Measurements from ENCODE around the gene HDAC9.

HDAC9 gene

DNA sequence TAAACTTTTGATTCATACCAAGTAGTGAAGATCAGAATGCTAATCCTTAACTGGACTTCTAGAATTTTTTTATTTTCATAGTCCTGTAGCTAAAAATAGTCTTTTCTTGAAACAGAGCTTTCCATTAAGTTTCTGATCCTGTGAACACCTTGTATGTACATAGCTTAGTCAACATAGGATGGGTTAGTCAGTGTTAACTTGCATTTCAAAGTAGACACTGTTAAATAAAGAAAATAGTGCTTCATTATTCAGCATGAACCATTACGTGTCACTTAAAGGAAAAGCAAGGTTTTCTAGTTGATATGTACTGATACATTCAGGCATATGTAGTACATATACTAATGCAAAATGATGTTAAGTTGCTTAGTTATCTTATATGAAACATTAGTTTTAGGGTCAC, 7.5 kb upstream of the HDAC9 start:
- TF ChIP-seq EZH2phosphoT487 (IDR thresholded peaks at IDR 0.05; ENCODE audit: borderline replicate concordance, low read length), result no peak
- TF ChIP-seq, protein P1, sequence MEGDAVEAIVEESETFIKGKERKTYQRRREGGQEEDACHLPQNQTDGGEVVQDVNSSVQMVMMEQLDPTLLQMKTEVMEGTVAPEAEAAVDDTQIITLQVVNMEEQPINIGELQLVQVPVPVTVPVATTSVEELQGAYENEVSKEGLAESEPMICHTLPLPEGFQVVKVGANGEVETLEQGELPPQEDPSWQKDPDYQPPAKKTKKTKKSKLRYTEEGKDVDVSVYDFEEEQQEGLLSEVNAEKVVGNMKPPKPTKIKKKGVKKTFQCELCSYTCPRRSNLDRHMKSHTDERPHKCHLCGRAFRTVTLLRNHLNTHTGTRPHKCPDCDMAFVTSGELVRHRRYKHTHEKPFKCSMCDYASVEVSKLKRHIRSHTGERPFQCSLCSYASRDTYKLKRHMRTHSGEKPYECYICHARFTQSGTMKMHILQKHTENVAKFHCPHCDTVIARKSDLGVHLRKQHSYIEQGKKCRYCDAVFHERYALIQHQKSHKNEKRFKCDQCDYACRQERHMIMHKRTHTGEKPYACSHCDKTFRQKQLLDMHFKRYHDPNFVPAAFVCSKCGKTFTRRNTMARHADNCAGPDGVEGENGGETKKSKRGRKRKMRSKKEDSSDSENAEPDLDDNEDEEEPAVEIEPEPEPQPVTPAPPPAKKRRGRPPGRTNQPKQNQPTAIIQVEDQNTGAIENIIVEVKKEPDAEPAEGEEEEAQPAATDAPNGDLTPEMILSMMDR (IDR thresholded peaks at IDR 0.05; ENCODE audit: low read depth, low read length, poor library complexity, severe bottlenecking), result no peak
- H3K4me2 ChIP-seq (ENCODE audit: low read length), result no peak overlapping the region
- no peaks in the 10 kb centered on the region for H3K9me2 ChIP-seq (replicated peaks; ENCODE audit: control insufficient read depth, low read length)
- H3K27ac ChIP-seq (ENCODE audit: low read depth, low read length), result no peak overlapping the region
- no peak overlapping the region for H3K4me3 ChIP-seq (ENCODE audit: low read length)
- H3F3A ChIP-seq (ENCODE audit: control insufficient read depth, insufficient read depth), result no peaks in the 10 kb centered on the region; the same call in 1 of the 2 replicates
- H3K9me3 ChIP-seq (ENCODE audit: control insufficient read depth, insufficient read depth, low read length), result no peaks in the 10 kb centered on the region
- no peaks in the 10 kb centered on the region for H3K4me1 ChIP-seq (ENCODE audit: control insufficient read depth, low read length)
- H3K36me3 ChIP-seq (ENCODE audit: control insufficient read depth, low read length), result no peaks in the 10 kb centered on the region
- no peaks in the 10 kb centered on the region for H4K20me1 ChIP-seq (ENCODE audit: control insufficient read depth, insufficient read depth, low read depth, low read length)
- H3K79me2 ChIP-seq (ENCODE audit: control insufficient read depth, low read length), result no peaks in the 10 kb centered on the region
- no peaks in the 10 kb centered on the region for H3K27me3 ChIP-seq (ENCODE audit: control insufficient read depth, low read length)

GRCh38 chr7:18489624-18490023, 5.9 kb upstream of the HDAC9 start:
- H3K4me2 ChIP-seq (ENCODE audit: low read length), result no peak overlapping the region
- no peaks in the 10 kb centered on the region for H3K36me3 ChIP-seq (ENCODE audit: control insufficient read depth, low read length)
- no peaks in the 10 kb centered on the region for H3K27me3 ChIP-seq (ENCODE audit: control insufficient read depth, low read length)
- H3K79me2 ChIP-seq (ENCODE audit: control insufficient read depth, low read length), result no peaks in the 10 kb centered on the region
- no peaks in the 10 kb centered on the region for H3K9me2 ChIP-seq (replicated peaks; ENCODE audit: control insufficient read depth, low read length)
- no peak overlapping the region for H3K27ac ChIP-seq (ENCODE audit: low read depth, low read length)
- no peaks in the 10 kb centered on the region; the same call in 1 of the 2 replicates for H3F3A ChIP-seq (ENCODE audit: control insufficient read depth, insufficient read depth)
- TF ChIP-seq, protein P1 (IDR thresholded peaks at IDR 0.05; ENCODE audit: low read depth, low read length, poor library complexity, severe bottlenecking), result no peak
- no peak for TF ChIP-seq EZH2phosphoT487 (IDR thresholded peaks at IDR 0.05; ENCODE audit: borderline replicate concordance, low read length)
- H3K4me3 ChIP-seq (ENCODE audit: low read length), result no peak overlapping the region
- H3K4me1 ChIP-seq (ENCODE audit: control insufficient read depth, low read length), result peaks cover 5% of the 10 kb centered on the region
- H3K9me3 ChIP-seq (ENCODE audit: control insufficient read depth, insufficient read depth, low read length), result no peaks in the 10 kb centered on the region
- H4K20me1 ChIP-seq (ENCODE audit: control insufficient read depth, insufficient read depth, low read depth, low read length), result no peaks in the 10 kb centered on the region

- no peaks in the 10 kb centered on the region for H3K27me3 ChIP-seq (ENCODE audit: control insufficient read depth, low read length)
- no peak overlapping the region for H3K27ac ChIP-seq (ENCODE audit: low read depth, low read length)
- no peaks in the 10 kb centered on the region for H3K9me3 ChIP-seq (ENCODE audit: control insufficient read depth, insufficient read depth, low read length)
- H3K4me2 ChIP-seq (ENCODE audit: low read length), result no peak overlapping the region
- no peak overlapping the region for H3K4me3 ChIP-seq (ENCODE audit: low read length)
- H3K79me2 ChIP-seq (ENCODE audit: control insufficient read depth, low read length), result peaks cover 12% of the 10 kb centered on the region
- peaks cover 3% of the 10 kb centered on the region; the same call in 1 of the 2 replicates for H3K36me3 ChIP-seq (ENCODE audit: control insufficient read depth, low read length)
- peaks cover 13% of the 10 kb centered on the region for H3K4me1 ChIP-seq (ENCODE audit: control insufficient read depth, low read length)
- H4K20me1 ChIP-seq (ENCODE audit: control insufficient read depth, insufficient read depth, low read depth, low read length), result no peaks in the 10 kb centered on the region
- TF ChIP-seq EZH2phosphoT487 (IDR thresholded peaks at IDR 0.05; ENCODE audit: borderline replicate concordance, low read length), result no peak
- TF ChIP-seq, protein P1 (IDR thresholded peaks at IDR 0.05; ENCODE audit: low read depth, low read length, poor library complexity, severe bottlenecking), result no peak
- H3F3A ChIP-seq (ENCODE audit: control insufficient read depth, insufficient read depth), result no peaks in the 10 kb centered on the region; the same call in 1 of the 2 replicates
- no peaks in the 10 kb centered on the region for H3K9me2 ChIP-seq (replicated peaks; ENCODE audit: control insufficient read depth, low read length)
Measured at GRCh38 chr7:18491871-18492270, 3.7 kb upstream of the HDAC9 start.

Data from DOHH2 (cell line).